Keratinocyte (primary cell): ENCODE results near the gene TDP2. TPM values are rescaled to one million over a fixed set of nuclear protein-coding genes. Genes with fewer than 3 reads are reported as not detected.

ENCODE experiments used
- DNase-seq: peaks from one replicate; pipeline ENCODE4 v3.0.0-alpha.2; 2011; ENCODE audit warnings: low read depth, missing footprints, low spot score
- FAIRE-seq: peaks from 2 replicates; lab custom pipeline; 2011; peaks lifted over from hg19 to GRCh38; lab: Jason Lieb, UNC
- H2AFZ ChIP-seq: 2 replicates; pipeline ENCODE4 v1.6.0; 2012; ENCODE audit warnings: low read length, control low read depth, inconsistent platforms; ENCODE audit not compliant: control insufficient read depth
- H3K27ac ChIP-seq: 2 replicates; pipeline ENCODE4 v1.5.1; 2011; ENCODE audit warnings: low read length; ENCODE audit not compliant: control insufficient read depth, insufficient read depth
- H3K27me3 ChIP-seq: 3 replicates; pipeline ENCODE4 v1.6.0; 2011; ENCODE audit warnings: low read length; ENCODE audit not compliant: control insufficient read depth, insufficient read depth; ENCODE audit errors: extremely low read depth
- H3K36me3 ChIP-seq, 2 experiments: 2 replicates in 1 of 2; 3 replicates in 1 of 2; pipeline ENCODE4 v1.5.1; 2011; ENCODE audit warnings: low read length in 2 of 2, mild to moderate bottlenecking in 1 of 2; ENCODE audit not compliant: control insufficient read depth in 2 of 2, insufficient read depth in 2 of 2; ENCODE audit errors: extremely low read depth in 1 of 2
- H3K4me1 ChIP-seq: 3 replicates; pipeline ENCODE4 v1.5.1; 2011; ENCODE audit warnings: low read length; ENCODE audit not compliant: control insufficient read depth, insufficient read depth; ENCODE audit errors: extremely low read depth
- H3K4me2 ChIP-seq: 3 replicates; pipeline ENCODE4 v1.6.0; 2011; ENCODE audit warnings: low read depth, low read length; ENCODE audit not compliant: control insufficient read depth, insufficient read depth; ENCODE audit errors: extremely low read depth
- H3K4me3 ChIP-seq, 3 experiments: fragments of 200-600 bp in 1 of 3; sonication (generic) in 1 of 3; 2 replicates in 2 of 3; 3 replicates in 1 of 3; pipeline ENCODE4 v1.5.1; 2011 to 2016; ENCODE audit warnings: low read length in 3 of 3, mild to moderate bottlenecking in 3 of 3, control low read depth in 2 of 3, inconsistent platforms in 1 of 3, low read depth in 1 of 3, mixed read lengths in 1 of 3, mixed run types in 1 of 3, moderate library complexity in 1 of 3; ENCODE audit not compliant: control insufficient read depth in 2 of 3, insufficient read depth in 2 of 3; ENCODE audit errors: extremely low read depth in 1 of 3
- H3K79me2 ChIP-seq: 2 replicates; pipeline ENCODE4 v1.6.0; 2012; ENCODE audit warnings: low read length; ENCODE audit not compliant: control insufficient read depth, insufficient read depth
- H3K9ac ChIP-seq: 3 replicates; pipeline ENCODE4 v1.6.0; 2011; ENCODE audit warnings: low read length; ENCODE audit not compliant: control insufficient read depth, insufficient read depth; ENCODE audit errors: extremely low read depth
- H3K9me1 ChIP-seq: 3 replicates; pipeline ENCODE4 v1.6.0; 2011; ENCODE audit warnings: low read length; ENCODE audit not compliant: control insufficient read depth, insufficient read depth; ENCODE audit errors: extremely low read depth
- H3K9me3 ChIP-seq: 2 replicates; pipeline ENCODE4 v1.5.1; 2012; ENCODE audit warnings: low read depth, low read length; ENCODE audit not compliant: control insufficient read depth
- H4K20me1 ChIP-seq: 3 replicates; pipeline ENCODE4 v1.6.0; 2011; ENCODE audit warnings: low read length; ENCODE audit not compliant: control insufficient read depth, insufficient read depth; ENCODE audit errors: extremely low read depth
- CTCF ChIP-seq, 3 experiments: IDR thresholded peaks in 1 of 3; conservative IDR thresholded peaks in 1 of 3; optimal IDR thresholded peaks in 1 of 3; 2 replicates in 2 of 3; 3 replicates in 1 of 3; pipeline versions ENCODE3 to v1.5.1; 2011; ENCODE audit warnings: low read length in 3 of 3, mild to moderate bottlenecking in 3 of 3, moderate library complexity in 2 of 3, control low read depth in 1 of 3, inconsistent platforms in 1 of 3; ENCODE audit not compliant: insufficient read depth in 2 of 3; ENCODE audit errors: extremely low read depth in 1 of 3
- EZH2 ChIP-seq: IDR thresholded peaks from one replicate; pipeline ENCODE4 v1.6.1; 2012; ENCODE audit warnings: inconsistent platforms, mild to moderate bottlenecking, low read length, moderate library complexity
- dilution Hi-C: fragments of 300-500 bp; cut with MboI; formaldehyde crosslinking; loops from one replicate; pipeline ENCODE4 v1.7.0; 2020; ENCODE audit warnings: low sequenced_read_pairs; ENCODE audit not compliant: extremely low pct_ligation_motif_present
- polyA plus RNA-seq, 5 experiments: library from polyadenylated mRNA; depleted of rRNA in 3 of 5; stranded (reverse) in 3 of 5; stranded (forward) in 1 of 5; unstranded in 1 of 5; fragments of >200 nt; gene quantifications; 1 replicate in 1 of 5; 2 replicates in 3 of 5; 3 replicates in 1 of 5; pipeline versions ENCODE4 v1.2.1 to v1.2.3, GENCODE V29; 2011 to 2012; ENCODE audit warnings: missing spikeins in 2 of 5, low read depth in 1 of 5, low replicate concordance in 1 of 5

The TDP2 gene
- polyA plus RNA-seq, 1 donor (not counting 4 experiments of a cell fraction or from before 2014, with no cell fraction given): 39.8 TPM

- no peak overlapping the region for H3K27ac ChIP-seq
- H3K4me3 ChIP-seq: no peak overlapping the region
- no peaks in the 10 kb centered on the region for H3K79me2 ChIP-seq
- TF ChIP-seq EZH2 (no peak), CTCF (optimal IDR thresholded peaks at IDR 0.05 in 1 of 3, IDR thresholded peaks at IDR 0.05 in 1 of 3, conservative IDR thresholded peaks at IDR 0.05 in 1 of 3; ENCODE audit: extremely low read depth in 1 of 3, insufficient read depth in 2 of 3, low read length in 3 of 3) (peak in 1 of 3 experiments; percentile 30)
- H3K9me1 ChIP-seq: no peaks in the 10 kb centered on the region
- H3K9ac ChIP-seq: no peak overlapping the region
- no peak overlapping the region for H3K4me2 ChIP-seq
- dilution Hi-C loops: no loop called here
- H2AFZ ChIP-seq: no peak overlapping the region
- DNase-seq (no peak), FAIRE-seq (no peak)
- H4K20me1 ChIP-seq: no peaks in the 10 kb centered on the region
- no peaks in the 10 kb centered on the region for H3K9me3 ChIP-seq
- H3K27me3 ChIP-seq: no peaks in the 10 kb centered on the region
- no peaks in the 10 kb centered on the region for H3K36me3 ChIP-seq
- H3K4me1 ChIP-seq: no peaks in the 10 kb centered on the region
Observed at GRCh38 chr6:24600903-24601302, 65.8 kb downstream of the TDP2 start.

Other genes with a start within 250 kb of the TDP2 start
- gene GPLD1, start 177.3 kb downstream of the TDP2 start, polyA plus RNA-seq: 0.01 to 0.09 TPM (median 0.07 TPM) in 3 replicates
- gene ALDH5A1, start 171.9 kb downstream of the TDP2 start, polyA plus RNA-seq: 0.20 to 0.45 TPM (median 0.36 TPM) in 3 replicates
- gene KIAA0319, start 20.7 kb downstream of the TDP2 start, polyA plus RNA-seq: 0.01 TPM in 1 of 3 replicates, not detected in the others
- gene ACOT13, start 178 bp upstream of the TDP2 start, polyA plus RNA-seq: 29.5 to 57.9 TPM (median 41.5 TPM) in 3 replicates
- 55.4 to 78.8 TPM (median 77.3 TPM) in 3 replicates for gene C6orf62, start 52.3 kb upstream of the TDP2 start, polyA plus RNA-seq
- gene GMNN, start 108.0 kb upstream of the TDP2 start, polyA plus RNA-seq: 8.5 to 28.4 TPM (median 21.2 TPM) in 3 replicates
- not detected in 3 replicates for gene ARMH2, start 132.0 kb upstream of the TDP2 start, polyA plus RNA-seq